LoVo (cell line): ENCODE results near the gene SWSAP1.

Experiments used
- DNase-seq: peaks from one replicate; pipeline ENCODE4 v3.0.0-alpha.2; 2016; ENCODE audit warnings: low spot score

SWSAP1 gene

GRCh38 chr19:11355160-11356073 lies 19.0 kb upstream of the SWSAP1 start, which contains the start of gene PLPPR2:
TSS of gene PLPPR2 (plus strand) at chr19:11355432. CDS start at chr19:11357674, 2,242 bp downstream.
- peak; percentile 87 for DNase-seq

GRCh38 chr19:11356074-11356397 lies 18.4 kb upstream of the SWSAP1 start:
- no peak for DNase-seq

- DNase-seq: no peak
Observed at GRCh38 chr19:11356676-11357550, 17.6 kb upstream of the SWSAP1 start.

- no peak for DNase-seq
Observed at GRCh38 chr19:11359421-11359820, 15.0 kb upstream of the SWSAP1 start.

- no peak for DNase-seq
Observed at GRCh38 chr19:11361037-11361770, 13.3 kb upstream of the SWSAP1 start.

- DNase-seq: no peak
Observed at GRCh38 chr19:11361771-11362731, 12.4 kb upstream of the SWSAP1 start.

- DNase-seq: no peak
Observed at GRCh38 chr19:11363881-11364280, 10.6 kb upstream of the SWSAP1 start.

- no peak for DNase-seq
Observed at GRCh38 chr19:11364296-11364904, 10.1 kb upstream of the SWSAP1 start.

- DNase-seq: no peak
Observed at GRCh38 chr19:11364935-11365334, 9.5 kb upstream of the SWSAP1 start.

- no peak for DNase-seq
Observed at GRCh38 chr19:11365557-11366117, 8.8 kb upstream of the SWSAP1 start.

- no peak for DNase-seq
Observed at GRCh38 chr19:11367528-11367927, 6.9 kb upstream of the SWSAP1 start.

- DNase-seq: no peak
Observed at GRCh38 chr19:11370744-11371143, 3.7 kb upstream of the SWSAP1 start.

- no peak for DNase-seq
Observed at GRCh38 chr19:11373166-11373884, 1.1 kb upstream of the SWSAP1 start.

GRCh38 chr19:11373885-11374432 lies 507 bp upstream of the SWSAP1 start:
- DNase-seq: no peak

- no peak for DNase-seq
Observed at GRCh38 chr19:11375143-11375948, 880 bp downstream of the SWSAP1 start.

- no peak for DNase-seq
Observed at GRCh38 chr19:11377237-11377636, 2.8 kb downstream of the SWSAP1 start.

- no peak for DNase-seq
Observed at GRCh38 chr19:11377756-11378155, 3.3 kb downstream of the SWSAP1 start.
